Astrocyte of the spinal cord (primary cell): Measurements from ENCODE around the gene EHMT1.
A peak's percentile ranks its signal among the peaks of the same experiment; 100 is the strongest.

ENCODE experiments used
- DNase-seq: peaks from one replicate; pipeline ENCODE4 v3.0.0; 2011; ENCODE audit warnings: low read depth, low spot score
- H3K4me3 ChIP-seq: 2 replicates; pipeline ENCODE4 v1.5.1; 2011; ENCODE audit warnings: low read depth, mild to moderate bottlenecking, low read length, moderate library complexity
- in situ Hi-C: cut with HindIII; loops from 2 replicates; pipeline ENCODE4 v1.10.0; 2017; ENCODE audit warnings: low sequenced_read_pairs
- TF ChIP-seq, protein P1 (sequence below): IDR thresholded peaks from 2 replicates; pipeline ENCODE4 v1.5.1; 2012; ENCODE audit warnings: low read depth, mild to moderate bottlenecking, low read length, inconsistent platforms

Gene EHMT1

DNA sequence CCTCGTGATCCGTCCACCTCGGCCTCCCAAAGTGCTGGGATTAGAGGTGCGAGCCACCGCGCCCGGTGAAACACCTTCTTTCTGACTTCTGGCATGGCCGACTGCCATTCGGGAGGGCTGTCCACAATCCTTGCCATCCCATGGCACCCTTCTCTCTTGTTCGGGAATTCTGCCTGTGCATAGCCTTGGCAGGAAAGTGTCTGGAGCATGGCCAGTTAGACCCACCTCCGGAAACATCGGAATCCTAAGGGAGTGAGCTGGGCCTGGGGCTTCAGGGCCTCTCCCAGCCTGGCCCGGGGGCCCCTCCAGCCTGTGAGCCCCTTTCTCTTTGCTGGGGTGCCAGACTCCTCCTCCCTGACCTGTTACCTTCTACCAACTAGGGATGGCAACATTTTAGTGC, 14.9 kb upstream of the EHMT1 start:
- H3K4me3 ChIP-seq = no peak overlapping the region
- no peak for DNase-seq
- TF ChIP-seq, protein P1, sequence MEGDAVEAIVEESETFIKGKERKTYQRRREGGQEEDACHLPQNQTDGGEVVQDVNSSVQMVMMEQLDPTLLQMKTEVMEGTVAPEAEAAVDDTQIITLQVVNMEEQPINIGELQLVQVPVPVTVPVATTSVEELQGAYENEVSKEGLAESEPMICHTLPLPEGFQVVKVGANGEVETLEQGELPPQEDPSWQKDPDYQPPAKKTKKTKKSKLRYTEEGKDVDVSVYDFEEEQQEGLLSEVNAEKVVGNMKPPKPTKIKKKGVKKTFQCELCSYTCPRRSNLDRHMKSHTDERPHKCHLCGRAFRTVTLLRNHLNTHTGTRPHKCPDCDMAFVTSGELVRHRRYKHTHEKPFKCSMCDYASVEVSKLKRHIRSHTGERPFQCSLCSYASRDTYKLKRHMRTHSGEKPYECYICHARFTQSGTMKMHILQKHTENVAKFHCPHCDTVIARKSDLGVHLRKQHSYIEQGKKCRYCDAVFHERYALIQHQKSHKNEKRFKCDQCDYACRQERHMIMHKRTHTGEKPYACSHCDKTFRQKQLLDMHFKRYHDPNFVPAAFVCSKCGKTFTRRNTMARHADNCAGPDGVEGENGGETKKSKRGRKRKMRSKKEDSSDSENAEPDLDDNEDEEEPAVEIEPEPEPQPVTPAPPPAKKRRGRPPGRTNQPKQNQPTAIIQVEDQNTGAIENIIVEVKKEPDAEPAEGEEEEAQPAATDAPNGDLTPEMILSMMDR = no peak
- in situ Hi-C loops = no loop called here

DNA sequence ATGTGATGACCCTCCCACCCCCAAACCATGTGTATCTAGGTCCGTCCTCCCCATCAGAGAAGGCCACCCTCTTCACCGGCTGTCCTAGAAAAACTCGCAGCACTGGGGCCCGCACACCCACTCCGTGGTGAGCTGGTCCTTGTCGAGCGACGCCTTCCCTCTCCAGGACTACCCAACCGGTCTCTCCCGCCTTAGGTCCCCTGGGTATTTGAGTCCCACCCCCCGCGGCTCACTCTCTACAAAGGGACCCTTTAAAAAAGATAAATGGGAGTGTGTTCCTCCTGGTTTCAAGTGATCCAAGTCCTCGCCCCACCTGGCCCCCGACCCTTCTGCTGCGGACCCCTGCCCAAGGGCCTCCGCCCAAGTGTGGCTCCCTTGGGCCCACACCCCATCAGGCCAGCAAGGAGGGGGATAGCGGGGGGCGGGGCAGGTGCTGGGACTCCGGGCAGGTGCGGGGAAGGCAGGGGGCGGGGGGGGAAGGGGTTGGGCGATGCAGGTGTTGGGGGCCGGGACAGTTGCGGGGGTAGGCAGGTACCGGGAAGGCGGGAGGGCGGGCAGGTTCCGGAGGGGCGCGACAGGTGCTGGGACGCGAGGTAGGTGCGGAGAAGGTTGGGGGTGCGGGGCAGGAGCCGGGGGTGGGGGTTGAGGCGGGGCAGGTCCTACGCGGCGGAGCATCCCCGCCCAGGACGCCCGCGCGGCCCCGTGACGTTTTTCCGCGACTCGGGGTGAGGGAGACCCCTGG, 14.3 kb upstream of the EHMT1 start:
- peak overlapping the region; percentile 41 for H3K4me3 ChIP-seq
- DNase-seq = no peak
- in situ Hi-C loops = no loop called here
- TF ChIP-seq, protein P1 = no peak

DNA sequence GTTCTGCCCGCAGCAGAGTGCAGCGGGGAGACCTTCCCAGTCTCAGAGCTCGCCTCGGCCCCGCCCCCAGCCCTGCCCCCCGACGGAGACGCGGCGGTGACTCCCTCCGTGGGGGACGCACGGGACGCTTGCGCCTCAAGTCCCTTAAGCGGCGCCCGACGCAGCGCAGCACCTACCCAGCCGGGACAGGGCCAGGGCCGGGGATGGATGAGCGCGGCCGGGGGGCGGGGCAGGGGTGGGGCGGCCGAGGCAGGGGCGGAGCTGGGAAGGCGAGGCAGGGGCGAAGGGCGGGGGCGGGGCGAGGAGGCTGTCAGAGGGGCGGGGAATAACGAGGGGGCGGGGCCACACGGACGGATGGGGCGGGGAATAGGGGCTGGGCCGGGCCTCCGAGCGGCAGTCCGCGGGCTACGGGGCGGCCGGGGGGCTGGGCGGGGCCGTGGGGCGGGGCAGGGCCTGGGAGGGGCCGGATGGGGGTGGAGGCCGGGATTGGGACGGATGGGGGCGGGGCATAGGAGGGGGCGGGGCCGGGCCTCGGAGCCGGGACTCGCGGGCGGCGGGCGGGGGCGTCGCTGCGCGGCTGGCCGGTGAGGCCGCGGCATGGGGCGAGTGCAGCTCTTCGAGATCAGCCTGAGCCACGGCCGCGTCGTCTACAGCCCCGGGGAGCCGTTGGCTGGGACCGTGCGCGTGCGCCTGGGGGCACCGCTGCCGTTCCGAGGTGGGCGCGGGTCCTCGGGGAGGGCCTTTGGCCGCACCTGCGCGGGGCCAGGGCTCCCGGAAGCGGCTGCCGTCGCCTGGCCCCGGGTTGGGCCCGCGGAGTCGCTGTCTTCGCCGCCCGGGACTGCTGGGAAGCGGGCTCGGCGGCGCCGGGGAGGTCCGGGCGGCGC, 13.4 kb upstream of the EHMT1 start, which contains the start of gene ARRDC1:
ARRDC1 (plus strand) TSS at position 566 of the 884 bp plus-strand sequence; CDS start at position 598, 32 bp downstream.
- DNase-seq = peak; percentile 89
- in situ Hi-C loops = no loop called here
- H3K4me3 ChIP-seq = peak within 1 kb of the TSS; percentile 44
- TF ChIP-seq, protein P1 = no peak

DNA sequence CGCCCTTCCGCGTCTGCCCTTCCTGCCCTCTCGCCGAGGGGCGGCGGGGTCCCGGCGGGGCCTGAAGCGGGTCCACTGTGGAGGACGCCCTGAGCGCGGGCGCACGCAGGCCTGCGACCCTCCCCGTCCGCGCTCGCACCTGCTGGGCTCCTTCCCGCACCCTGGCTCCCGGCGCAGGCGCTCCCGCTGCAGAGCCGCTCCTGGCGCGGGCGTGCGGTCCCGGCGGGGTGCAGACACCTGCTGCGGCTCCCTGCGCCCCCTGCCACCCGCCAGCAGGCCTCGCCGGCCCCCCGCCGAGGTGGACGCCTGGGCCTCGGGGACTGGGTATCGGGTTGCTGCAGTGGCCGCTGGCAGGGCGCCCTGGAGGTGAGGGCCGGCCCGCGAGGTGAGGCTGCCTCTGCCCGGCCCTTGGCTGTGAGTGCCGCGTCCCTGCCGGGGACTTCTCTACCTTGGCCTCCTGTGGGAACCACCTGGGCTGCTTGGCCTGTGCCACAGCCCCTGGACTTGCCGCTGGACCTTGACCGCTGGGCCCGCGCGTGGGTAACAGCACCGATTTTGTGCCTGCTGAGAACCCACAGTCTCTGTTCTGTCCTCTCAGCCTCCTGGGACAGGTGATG, 12.7 kb upstream of the EHMT1 start:
- TF ChIP-seq, protein P1 = no peak
- DNase-seq = no peak
- in situ Hi-C loops = no loop called here
- peak overlapping the region; percentile 44 for H3K4me3 ChIP-seq

DNA sequence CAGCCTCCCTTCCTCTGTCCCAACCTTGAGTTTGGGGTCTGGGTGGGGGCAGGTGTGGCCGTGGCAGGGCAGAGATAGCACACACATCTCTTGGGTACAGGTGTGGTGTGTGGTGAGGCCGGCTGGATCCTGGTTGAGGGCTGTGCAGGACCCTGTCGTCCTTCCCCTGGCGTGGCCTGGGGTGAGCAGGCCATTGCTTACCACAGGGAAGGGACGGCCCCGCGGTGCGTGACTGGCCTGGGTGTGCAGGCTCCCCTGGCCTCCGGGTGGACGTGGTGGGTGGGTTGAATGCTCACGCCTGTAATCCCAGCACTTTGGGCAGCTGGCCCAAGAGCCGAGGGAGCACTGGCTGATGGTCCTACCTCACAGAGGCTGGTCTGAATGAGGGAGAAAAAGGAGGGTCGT, 12.1 kb upstream of the EHMT1 start:
- in situ Hi-C loops = no loop called here
- H3K4me3 ChIP-seq = peak overlapping the region; percentile 44
- TF ChIP-seq, protein P1 = no peak
- no peak for DNase-seq

DNA sequence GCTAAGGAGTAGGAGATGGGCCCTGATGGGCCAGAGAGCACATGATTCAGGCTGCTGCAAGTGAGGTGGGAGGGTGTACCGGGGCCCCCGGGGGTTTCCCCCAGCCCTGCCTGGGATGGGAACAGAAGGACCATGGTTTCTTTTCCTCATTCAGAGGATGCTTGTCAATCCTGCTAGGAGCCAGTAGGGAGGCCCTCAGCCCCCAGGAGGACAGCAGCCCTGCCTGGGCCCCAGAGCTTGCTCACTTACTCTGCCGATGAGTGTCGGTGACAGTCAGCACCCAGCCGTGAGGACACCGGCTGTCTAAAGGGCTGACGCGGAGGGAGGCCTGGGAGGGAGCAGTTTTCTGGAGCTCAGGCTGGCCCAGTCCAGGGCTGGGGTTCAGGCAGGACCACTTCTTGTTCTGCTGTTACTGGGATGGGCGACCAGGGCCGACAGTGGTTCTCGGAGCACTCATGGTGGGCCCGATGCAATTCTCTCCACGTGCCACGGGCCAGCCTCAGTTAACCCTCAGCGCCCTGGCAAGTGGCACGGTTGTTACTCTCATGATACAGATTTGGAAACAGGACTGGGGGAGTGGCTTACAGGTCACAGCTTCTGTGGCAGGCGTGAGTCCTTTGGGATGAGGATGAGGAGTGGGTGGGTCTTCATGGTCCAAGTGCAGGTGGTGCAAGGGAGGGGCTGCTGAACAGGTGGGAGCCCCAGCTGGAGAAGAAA, 11.5 kb upstream of the EHMT1 start:
- no peak for DNase-seq
- in situ Hi-C loops = no loop called here
- TF ChIP-seq, protein P1 = no peak
- H3K4me3 ChIP-seq = no peak overlapping the region
